COLO829 (cell line): ENCODE results near the gene RASGRP3.
"Not testable (repeated sequence)": the region's sequence is repeated elsewhere in the genome, so short reads cannot be mapped to it uniquely, and the experiment has no call there.

Experiments used
- DNase-seq: peaks from one replicate; pipeline ENCODE4 v3.0.0; 2012; ENCODE audit warnings: low spot score

The RASGRP3 gene, protein sequence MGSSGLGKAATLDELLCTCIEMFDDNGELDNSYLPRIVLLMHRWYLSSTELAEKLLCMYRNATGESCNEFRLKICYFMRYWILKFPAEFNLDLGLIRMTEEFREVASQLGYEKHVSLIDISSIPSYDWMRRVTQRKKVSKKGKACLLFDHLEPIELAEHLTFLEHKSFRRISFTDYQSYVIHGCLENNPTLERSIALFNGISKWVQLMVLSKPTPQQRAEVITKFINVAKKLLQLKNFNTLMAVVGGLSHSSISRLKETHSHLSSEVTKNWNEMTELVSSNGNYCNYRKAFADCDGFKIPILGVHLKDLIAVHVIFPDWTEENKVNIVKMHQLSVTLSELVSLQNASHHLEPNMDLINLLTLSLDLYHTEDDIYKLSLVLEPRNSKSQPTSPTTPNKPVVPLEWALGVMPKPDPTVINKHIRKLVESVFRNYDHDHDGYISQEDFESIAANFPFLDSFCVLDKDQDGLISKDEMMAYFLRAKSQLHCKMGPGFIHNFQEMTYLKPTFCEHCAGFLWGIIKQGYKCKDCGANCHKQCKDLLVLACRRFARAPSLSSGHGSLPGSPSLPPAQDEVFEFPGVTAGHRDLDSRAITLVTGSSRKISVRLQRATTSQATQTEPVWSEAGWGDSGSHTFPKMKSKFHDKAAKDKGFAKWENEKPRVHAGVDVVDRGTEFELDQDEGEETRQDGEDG

DNA sequence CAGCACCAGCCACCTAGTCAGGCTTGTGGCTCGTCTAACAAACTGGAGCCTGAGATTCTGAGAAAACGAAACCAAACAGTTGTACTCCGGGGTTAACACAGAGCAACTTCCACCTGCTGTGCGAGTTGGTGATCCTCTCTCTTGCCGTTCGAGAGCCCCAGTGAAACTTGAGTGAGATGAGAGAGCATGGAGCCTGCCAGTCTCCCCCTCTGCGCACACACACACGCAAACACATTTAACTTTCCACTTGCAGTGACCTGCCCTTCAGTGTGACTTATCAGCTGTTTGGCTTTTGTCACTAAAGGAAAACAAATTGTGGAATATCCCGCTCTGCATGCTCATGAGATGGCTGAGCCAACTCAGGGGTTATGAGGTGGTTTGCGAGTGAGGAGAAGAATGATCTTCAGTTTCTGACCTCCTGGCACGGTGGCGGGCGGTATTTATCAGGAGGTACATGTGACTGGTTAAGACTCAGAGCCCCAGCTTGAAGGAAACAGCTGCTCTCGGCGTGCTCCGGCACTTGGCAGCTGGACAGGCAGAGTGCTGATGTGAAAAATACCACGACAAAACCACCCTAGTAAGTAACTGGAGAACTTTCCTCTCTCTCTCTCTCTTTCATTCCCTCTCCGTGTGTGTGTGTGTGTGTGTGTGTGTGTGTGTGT, at the start of gene RASGRP3:
TSS of gene RASGRP3 (plus strand) at position 519 of the 662 bp plus-strand sequence. CDS start 38,488 bp downstream, outside the sequence.
- DNase-seq: peak; percentile 70

DNA sequence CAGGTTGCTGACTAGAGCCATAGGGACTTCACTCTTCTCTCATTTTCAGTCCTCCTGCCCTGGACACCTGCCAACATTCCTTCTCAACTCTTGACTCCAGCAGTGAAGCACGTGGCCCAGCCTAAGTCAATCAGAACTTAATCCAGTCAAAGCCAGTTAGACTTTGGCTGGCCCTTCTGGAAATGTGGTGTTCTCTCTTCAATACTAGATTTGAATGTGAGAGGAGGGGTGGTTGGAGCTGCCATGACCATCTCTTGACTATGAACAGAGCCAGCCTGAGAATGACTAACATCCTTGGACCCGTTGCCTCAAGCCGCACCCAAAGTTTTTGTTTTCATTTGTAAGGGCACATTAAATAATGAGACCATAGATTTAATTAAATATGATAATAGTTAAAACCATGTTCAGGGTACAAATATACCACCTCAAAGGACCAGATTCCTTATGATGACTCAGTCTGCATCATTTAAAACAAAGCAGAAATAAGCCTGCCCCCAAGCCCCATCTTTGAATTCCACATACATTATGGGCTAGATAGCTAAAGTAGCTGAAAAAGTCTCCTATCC, 49.7 kb upstream of the RASGRP3 start:
- DNase-seq: no peak

DNA sequence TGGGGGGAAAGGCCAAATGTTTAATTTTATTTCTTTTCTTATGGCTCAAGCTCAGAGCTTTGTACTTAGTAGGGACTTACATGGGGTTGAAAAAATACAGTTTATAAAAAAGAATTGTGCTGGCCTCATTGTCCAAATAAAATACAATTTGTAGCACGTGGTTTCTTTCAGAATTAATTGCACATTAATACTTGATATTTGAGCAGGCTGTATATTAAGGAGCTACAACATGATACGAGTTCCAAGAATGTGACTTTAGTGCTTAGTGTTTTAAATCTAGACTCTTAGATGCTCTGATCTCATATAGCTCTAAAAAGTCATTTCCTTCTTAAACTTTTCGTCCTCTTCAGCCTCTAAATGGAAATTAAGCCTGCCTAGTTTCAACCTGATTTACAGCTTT, 46.4 kb upstream of the RASGRP3 start:
- no peak for DNase-seq

DNA sequence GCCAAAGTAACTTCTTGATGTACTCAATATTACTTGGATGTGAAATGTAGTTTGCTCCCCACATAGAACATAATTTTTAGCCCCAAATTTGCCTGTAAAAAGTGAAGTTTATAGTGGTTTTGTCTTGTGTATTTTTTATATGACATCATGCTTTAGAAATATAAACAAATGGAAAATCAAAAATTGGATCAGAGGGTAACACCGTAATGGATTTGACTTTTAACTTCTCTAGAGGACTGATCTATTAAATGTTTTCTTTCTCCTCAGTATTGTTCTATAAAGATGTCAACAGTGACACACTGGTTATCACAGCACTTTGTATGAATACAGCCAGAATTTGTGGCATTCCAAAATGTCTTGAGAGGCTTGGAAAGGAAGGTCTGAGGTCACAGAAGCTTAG, 45.6 kb upstream of the RASGRP3 start:
- DNase-seq: no peak

DNA sequence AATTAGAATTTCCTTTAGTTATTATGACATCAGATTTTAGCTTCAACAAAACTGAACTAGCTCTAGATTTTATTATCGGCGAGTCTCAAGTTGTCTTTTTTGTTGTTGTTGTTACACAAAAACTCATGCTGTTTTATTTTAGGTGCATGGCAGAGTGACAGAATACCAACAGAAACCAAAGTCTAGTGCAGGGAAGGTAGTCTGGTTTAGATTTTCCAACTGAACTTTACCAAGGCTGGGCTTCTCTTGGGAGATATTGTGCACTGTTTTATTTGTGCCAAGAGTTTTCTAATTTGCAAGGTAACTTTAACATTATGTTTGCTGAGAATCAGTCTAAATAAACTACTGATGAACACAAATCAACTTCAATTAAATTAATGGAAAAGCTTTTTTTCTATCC, 43.6 kb upstream of the RASGRP3 start:
- DNase-seq: no peak

DNA sequence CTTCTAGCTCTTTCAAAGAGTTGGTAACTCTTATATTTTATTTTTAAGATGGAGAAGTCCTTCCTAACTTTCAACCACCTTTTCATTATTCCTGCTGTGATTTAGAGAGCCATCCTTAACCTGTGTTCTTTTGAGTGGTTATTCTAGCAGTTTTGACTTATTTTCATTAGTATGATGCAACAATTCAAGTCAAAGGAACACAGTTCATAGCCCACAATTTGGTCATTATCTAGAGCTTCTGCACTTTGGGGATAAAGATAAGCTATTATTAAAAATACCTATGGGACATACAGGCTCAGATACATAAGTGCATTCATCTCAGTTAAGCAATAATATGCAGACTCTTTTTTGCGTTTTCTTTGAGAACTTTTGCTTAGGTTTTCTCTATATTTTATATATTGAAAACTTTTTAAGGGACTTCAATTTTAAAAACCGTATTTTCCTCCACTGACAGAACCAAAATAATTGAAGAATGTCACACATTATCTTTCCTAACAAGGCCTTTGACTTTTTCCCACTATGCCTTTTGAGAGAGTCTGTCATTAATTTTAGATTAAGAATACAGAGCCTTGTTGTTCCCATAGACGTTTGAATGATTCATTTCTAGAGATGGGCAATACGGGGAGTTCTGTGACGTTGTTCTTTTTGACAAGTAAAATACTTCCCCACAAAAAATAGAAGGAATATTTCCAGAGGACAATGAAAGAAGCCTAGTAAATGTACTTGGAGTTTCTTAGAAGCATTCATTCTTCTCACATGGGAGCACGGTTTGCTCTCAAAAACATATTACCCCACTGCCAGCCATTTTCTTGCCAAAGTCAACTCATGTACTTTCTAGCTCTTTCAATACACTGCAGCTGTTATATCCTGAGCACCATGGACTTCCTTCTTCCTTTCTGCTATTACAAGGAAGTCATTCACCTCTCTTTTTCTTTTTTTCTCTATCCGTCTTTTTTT, 42.9 kb upstream of the RASGRP3 start:
- DNase-seq: peak; percentile 82

DNA sequence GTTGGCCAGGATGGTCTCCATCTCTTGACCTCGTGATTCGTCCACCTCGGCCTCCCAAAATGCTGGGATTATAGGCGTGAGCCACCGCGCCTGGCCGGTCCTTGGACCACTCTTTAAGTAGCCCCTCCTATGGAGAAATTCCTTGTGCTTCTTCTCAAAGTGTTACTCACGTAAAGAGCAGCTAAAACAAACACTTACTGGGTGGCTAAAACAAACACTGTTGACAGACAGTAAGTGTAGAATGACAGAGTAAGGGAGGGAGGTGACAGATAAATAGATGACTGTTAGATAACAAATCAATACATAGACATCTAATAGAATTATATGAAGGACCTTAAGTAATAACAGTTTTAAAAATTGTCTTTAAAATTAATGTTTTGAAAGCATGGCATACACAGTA, 40.9 kb upstream of the RASGRP3 start:
- DNase-seq: no peak

DNA sequence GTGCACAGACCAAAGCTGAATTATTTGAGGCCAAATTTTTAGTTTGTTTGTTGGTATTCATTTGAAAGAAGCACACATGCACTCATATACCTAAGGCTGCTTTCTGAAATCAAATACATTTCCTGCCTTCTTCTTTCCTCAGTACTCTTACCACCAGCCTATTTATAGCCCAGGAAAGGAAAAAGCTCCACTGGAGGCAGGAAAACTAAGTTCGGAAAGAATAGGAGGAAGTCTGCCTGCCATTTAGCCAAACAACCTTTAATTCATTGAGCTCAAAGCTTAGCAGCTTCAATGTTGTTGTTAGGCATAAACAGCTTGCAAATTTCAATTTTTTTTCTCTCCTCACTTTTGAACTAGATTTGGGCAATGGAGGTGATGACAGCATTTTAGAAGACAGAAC, 40.4 kb upstream of the RASGRP3 start:
- no peak for DNase-seq

DNA sequence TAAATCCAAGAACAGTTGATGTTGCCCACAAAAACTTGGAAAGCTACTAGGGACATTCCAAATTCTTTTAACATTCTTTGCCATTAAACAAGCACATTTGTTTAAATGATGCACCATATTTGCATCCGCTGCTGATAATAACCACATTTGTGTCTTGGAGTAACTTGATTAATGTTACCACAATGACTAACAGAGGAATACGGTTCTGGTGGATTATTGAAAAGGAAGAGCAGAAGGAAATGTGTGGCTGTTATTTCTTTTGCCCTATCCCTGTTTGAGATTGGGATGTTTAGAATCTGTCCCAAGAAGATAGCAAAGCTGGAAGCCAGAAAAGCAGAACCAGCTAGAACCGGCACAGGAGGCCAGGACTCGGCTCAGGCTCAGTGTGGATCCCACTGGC, 39.2 kb upstream of the RASGRP3 start:
- no peak for DNase-seq

DNA sequence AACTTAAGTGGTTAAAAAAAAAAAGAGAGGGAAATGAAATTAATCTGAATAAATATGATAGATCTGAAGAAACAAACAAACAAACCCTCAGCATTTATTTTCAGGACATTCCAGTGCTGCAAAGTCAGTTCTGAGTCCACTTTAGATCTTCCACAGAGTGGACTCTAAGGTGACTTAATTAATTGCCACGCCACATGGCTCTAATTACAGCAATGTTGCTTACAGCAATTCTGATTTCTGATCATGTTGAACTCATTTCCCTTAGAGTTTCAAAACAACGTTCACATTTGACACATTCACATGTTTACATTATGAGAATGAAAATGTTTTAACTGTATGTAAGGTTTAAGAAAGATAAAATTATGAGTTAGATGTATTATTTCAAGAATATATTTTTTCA, 38.6 kb upstream of the RASGRP3 start:
- DNase-seq: no peak

DNA sequence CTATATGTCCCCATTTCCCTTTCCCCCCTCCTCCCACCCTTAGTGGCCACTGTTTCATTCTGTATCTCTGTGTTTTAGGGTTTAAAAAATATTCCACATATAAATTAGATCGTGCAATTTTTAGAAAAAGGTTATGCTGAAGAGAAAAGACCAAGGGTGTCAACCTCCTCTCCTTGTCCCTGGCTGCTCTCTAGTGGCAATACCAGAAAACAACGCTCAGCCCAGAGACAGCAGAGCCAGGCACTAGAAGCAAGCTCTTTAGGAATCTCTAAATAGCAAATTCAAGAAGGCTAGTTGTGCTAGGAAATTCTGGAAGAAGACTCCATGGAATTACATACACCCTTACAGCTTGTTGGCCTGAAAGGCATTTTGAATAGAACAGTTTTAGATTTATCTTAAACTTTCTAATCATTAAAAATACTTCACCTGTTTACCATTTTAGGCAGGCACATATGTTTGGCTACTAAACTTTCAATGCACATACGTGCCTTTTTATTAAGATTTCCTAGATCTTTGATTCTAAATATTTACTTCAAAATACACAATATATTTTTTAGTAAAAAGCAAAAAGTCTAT, 35.1 kb upstream of the RASGRP3 start:
- DNase-seq: peak; percentile 63

DNA sequence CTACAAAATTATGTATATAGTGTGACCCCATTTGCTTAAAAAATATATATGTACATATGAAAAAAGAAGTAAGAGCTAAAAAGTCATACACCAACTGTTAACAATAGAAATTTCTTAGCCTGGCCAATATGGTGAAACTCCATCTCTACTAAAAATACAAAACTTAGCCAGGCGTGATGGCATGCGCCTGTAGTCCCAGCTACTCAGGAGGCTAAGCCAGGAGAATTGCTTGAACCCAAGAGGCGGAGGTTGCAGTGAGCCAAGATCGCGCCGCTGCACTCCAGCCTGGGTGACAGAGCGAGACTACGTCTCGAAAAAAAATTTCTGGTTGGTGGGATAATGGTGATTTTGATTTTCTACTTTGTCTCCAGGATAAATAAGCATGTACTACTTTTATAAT, 34.4 kb upstream of the RASGRP3 start:
- DNase-seq: not testable (repeated sequence)

DNA sequence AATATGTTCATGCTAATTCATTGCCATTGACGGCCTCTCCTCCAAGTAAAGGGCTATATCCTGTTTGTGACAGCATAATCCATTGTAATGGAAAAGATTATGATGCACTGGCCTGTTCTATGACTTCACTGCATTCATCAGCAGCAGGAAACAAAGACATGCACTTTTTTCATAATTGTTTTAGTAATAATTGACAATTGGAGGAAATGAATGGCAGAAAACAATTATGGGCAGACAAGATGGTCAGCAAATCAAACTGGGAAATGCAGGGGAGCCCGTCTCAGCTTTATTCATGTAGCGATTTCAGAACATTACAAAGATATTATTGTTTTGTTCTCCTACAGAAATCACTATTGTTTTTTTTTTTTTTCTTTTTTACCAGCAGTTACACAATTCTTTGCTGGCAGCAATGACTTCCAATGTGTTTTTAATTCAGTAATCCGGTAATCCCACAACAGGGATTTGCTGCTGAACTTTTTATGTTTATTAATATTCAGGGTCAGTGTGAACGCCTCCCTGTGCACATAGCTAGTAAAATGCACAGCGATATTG, 33.8 kb upstream of the RASGRP3 start:
- no peak for DNase-seq

DNA sequence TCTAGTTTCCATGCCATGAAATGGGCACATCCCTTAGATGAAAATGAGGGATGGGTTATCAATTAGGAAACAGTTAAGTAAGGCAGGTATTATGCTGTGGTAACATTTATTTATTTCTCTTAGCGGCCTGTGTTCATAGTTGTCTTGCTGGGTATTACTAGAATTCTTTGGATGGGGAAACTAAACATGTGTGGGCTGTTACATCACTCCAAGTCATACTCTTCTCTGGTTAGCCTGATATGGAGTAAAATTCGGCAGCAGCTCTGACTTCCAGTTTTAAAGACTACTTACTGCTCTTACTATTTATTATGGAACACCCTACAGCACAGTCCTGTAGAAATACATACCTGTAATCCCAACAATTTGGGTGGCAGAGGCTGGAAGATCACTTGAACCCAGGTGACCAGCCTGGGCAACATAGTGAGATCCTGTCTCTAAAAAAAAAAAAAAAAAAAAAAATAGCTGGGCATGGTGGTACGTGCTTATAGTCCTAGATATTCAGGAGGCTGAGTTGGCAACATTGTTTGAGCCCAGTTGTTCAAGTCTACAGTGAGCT, 33.1 kb upstream of the RASGRP3 start:
- DNase-seq: no peak

DNA sequence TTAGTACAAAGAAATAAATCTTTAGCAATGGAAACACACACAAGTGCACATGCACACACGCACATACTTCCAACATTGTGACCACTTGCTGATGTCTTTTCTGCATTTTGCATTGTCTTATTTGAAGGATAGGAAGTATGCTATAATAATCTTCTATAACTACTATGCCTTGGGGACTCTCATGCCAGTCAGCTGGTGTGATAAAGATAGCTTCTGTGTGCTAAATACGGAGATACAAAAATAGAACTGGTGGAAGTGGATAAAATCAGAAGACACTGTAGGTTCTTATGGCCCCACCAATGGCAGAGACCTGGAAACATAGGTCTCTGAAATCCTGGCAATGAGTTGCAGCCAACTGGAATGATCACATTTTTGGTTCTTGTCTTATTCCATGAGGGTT, 31.5 kb upstream of the RASGRP3 start:
- DNase-seq: no peak

DNA sequence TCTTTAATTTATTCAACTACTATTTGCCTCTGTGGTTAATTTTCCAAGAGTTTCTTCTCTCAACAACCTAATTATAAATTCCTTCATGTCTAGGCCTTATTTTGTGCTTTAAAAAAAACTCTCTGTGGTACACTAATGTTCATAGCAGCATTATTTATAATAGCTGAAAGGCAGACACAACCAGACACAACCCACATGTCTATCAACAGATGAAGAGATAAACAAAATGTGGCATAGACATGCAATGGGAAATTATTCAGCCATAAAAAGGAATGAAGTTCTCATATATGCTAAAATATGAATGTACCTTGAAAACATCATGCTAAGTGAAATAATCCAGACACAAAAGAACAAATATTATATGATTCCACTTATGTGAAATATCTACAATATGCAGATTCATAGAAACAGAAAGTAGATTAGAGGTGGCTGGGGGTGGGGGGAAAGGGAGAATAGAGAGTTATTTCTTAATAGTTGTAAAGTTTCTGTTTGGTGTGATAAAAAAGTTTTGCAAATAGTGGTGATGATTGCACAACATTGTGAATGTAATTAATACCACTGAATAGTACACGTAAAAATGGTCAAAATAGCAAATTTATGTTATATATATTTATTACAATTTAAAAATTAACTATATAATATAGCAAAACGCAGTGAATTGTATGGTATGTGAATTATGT, 28.1 kb upstream of the RASGRP3 start:
- no peak for DNase-seq

DNA sequence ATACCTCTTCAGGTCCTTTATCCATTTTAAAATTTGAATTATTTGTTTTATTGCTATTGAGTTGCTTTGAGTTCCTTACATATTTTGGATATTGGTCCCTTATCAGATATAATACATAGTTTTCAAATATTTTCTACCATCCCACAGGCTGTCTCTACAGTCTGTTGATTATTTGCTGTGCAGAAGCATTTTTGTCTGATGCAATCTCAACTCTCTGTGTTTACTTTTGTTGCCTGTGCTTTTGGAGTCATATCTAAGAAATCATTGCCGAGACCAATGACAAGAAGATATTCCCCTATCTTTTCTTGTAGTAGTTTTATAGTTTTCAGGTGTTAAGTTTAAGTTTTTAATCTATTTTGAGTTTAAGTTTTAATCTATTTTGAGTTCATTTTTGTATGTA, 25.2 kb upstream of the RASGRP3 start:
- DNase-seq: no peak

DNA sequence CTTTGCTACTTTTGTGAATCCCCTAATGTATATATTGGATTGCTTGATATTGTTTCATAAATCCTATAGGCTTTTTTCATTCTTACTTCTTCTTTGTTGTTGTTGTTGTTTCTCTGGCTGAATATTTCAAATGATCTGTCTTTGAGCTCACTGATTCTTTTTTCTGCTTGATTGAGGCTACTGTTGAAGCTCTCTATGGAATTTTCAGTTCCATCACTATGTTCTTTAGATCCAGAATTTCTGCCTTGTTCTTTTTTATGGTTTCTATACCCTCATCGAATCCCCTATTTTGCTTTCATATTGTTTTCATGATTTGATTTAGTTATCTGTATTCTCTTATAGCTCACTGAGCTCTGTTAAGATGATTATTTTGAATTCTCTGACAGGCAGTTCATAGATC, 24.6 kb upstream of the RASGRP3 start:
- DNase-seq: no peak

DNA sequence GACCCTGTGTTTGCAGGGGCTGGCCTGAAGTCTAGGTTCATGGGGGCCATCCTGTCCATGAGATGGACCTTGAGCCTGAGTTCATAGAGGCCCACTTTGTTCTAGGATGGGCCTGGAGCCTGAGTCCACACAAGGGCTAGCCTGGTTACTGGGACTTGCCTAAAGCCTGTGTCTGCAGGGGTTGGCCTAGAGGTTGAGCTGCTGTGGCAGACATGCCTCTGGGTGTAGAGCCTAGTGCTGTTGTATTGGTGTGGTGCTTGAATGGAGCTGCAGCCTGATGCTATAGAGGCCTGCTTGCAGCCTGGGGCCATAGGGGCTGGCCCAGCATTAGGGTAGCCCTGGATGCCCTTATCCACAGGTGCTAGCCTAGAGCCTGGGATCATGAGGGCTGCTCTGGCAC, 23.9 kb upstream of the RASGRP3 start:
- DNase-seq: no peak

DNA sequence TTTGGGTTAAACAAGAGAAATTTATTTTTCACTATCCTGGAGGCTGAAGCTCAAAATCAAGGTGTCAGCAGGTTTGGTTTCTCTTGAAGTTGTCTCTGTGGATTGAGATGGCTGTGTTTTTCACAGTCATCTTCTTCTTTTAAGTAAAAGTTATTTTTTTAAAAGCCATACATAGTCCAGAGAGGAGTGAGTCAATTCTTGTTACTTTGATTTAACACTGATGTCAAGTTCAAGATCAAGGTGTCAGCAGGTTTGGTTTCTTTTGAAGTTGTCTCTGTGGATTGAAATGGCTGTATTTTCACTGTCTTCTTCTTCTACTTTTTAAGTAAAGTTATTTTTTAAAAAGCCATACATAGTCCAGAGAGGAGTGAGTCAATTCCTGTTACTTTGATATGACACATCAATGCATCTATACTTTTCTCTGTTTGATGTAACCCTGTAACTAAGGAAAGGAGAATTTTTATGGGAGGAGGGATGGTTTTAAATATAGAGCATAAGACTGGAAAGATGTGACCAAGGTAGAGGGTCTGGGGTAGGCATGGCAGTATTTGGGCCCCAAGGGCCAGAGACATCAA, 22.5 kb upstream of the RASGRP3 start:
- DNase-seq: no peak
